HG02973 (cell line): ENCODE results near the gene CAPN13.

Experiments used
- ATAC-seq: cut with Tn5 transposase; IDR thresholded peaks from one replicate; pipeline ENCODE4 v1.9.1; 2021; ENCODE audit warnings: moderate library complexity; ENCODE audit not compliant: unreplicated experiment

The CAPN13 gene

GRCh38 chr2:30764021-30764800 lies 43.0 kb downstream of the CAPN13 start:
- ATAC-seq: no peak

DNA sequence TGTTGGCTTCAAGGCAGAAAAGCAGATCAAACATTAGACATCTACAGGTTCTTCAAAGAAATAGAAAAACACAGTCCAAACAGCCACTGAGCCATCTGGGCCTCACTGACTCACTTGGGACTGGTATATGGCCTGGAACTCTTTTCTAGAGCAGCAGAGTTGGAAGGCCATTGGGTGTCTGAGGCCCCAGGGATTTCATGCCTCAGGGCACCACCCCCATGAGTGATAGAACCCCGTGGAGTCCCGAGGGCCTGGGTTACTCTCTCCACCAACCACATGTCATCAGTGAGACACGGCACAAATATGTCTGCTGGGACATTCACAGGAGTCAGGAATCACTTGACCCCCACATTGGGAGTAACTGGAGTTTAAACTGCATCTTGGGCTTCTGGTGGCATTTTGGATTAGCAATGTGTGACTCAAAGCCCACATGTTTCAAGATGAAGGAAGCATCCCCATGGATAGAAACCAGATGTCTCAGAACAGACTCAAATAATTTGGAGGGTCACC lies 44.0 kb downstream of the CAPN13 start:
- ATAC-seq: no peak

- no peak for ATAC-seq
Observed at GRCh38 chr2:30761226-30761625, 46.0 kb downstream of the CAPN13 start.

- ATAC-seq: no peak
Observed at GRCh38 chr2:30759481-30759880, 47.8 kb downstream of the CAPN13 start.

GRCh38 chr2:30758191-30758651 lies 49.0 kb downstream of the CAPN13 start:
- ATAC-seq: no peak

DNA sequence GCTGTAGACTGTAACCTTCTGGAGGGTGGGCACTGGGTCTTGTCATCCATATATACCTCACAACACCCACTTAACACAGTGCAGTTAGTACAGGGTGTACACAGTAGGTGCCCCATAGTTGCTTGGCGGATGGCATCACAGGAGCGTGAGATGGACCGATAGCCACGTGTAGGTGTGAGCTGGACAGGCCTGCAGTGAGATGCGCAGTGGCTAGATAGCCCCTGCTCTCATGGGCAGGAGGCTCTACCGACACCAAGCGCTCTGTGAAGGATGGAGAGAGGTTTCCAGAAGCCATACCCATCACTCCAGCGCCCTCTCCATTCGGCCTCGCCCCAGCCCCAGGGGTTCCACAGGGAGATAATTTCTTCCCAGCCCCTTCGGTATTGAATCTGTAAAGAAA lies 49.5 kb downstream of the CAPN13 start:
- no peak for ATAC-seq

- no peak for ATAC-seq
Observed at GRCh38 chr2:30756971-30757370, 50.3 kb downstream of the CAPN13 start.

GRCh38 chr2:30756051-30756719 lies 51.1 kb downstream of the CAPN13 start:
- no peak for ATAC-seq

GRCh38 chr2:30753630-30754029 lies 53.6 kb downstream of the CAPN13 start:
- ATAC-seq: no peak

DNA sequence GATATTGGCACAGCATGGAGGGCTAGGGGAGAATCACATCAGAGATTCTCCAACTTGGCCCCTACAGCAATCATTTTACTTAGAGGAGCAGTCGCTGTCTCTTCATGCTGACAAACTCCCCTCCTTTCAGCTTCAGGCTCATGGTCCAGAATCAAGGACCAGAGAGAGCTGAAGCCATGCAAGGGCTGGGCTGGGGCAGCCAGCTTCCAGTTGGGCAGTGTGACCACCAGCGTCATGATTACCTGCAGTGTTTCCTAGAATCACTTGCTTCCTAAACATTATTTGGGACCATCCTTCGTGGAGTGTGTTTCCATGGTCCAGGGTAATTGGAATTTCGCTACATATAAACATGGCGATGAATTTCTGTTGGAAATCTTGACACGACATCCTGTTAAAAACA lies 54.4 kb downstream of the CAPN13 start:
- ATAC-seq: no peak

- no peak for ATAC-seq
Observed at GRCh38 chr2:30747206-30747605, 60.0 kb downstream of the CAPN13 start.

- ATAC-seq: no peak
Observed at GRCh38 chr2:30744823-30745222, 62.4 kb downstream of the CAPN13 start.

GRCh38 chr2:30741576-30741975 lies 65.7 kb downstream of the CAPN13 start:
- no peak for ATAC-seq

DNA sequence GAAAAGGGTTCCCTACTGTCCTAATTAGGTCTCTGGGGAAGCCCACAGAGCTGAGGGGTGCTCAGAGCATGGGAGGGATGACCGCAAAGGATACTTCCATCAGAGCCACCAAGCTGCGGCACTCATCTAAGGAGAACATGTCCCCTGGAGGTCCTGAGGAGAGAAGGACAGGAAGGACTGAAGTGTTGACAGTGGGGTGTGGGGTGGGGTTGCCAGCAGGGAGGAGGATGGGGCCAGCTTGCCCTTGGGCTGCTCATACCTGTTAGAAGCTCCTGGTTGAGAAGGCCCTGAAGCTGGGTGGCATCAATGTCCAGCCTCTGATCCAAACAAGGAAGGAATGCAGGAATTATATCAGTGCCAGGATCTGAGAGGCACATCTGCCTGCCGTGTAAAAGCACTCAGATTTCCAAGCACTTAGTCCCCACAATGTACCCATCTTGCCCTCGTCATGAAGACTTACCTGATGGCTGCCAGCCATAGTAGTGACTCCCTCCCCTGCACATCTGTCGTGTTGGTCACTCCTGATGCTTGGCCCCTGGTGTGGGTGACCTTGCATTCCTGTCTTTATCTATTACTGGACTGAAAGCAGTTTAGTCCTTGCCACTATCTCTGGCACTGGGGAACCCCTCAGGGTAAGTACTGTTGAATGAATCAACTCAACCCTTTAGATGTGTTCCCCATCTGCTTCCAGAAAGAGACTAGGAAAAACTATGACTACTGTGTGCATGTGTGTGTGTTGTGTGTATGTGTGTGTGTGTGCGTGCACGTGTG lies 68.9 kb downstream of the CAPN13 start:
- no peak for ATAC-seq

DNA sequence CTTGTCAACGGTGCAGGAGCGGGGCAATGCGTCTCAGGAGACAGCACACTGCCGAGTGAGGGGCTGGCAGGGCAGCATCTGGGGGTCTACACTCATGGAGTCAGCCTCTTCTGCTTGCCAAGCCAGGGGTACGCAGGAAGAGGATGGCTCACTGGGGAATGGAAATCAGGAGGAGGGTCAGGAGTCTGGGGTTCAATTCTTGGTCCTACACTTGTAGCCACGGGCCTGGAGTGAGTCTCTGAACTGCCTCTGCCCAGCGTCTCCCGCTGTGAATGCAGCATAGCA lies 70.0 kb downstream of the CAPN13 start:
- ATAC-seq: no peak

DNA sequence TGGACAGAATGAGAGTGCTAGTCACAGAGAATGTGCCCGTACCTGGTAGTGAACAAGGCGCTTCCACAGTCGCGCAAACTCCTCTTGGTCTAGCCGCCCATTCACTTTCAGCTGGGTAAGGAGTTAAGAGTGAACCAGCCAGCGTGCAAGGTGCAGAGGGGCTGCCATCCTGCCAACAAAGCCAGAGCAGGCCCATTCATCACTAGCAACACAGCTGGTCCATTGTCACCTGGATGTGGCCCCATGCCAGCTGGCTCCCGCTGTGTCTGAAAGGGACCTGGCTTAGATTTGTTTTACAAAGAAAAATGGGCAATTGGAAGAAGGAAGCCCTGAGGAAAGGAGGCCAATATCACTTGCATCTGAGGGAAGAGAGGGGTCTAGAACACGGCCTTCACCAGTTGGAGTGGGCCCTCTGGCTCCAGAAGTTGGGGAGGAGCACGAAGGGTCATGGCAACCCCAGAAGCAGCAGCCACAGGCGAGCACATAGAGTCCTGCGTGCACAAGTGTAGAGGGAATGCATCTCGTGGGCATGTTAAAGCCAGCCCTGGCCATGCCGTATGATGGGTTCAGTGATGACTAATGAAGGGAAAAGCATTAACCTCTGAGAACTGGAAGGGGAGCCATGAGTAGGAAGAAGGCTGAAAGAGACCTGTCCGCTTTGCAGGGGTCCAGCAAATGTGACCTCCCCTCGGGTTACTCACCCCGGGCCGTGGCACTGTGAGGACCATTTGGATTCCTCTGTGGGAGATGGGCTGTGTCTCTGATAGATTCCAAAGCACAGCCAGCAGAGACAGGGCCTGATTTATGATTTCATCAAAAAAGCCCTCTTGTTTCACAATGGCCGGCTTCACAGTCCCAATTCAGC lies 70.6 kb downstream of the CAPN13 start:
- ATAC-seq: no peak

- no peak for ATAC-seq
Observed at GRCh38 chr2:30733876-30734520, 73.2 kb downstream of the CAPN13 start.

- ATAC-seq: no peak
Observed at GRCh38 chr2:30732876-30733275, 74.4 kb downstream of the CAPN13 start.

DNA sequence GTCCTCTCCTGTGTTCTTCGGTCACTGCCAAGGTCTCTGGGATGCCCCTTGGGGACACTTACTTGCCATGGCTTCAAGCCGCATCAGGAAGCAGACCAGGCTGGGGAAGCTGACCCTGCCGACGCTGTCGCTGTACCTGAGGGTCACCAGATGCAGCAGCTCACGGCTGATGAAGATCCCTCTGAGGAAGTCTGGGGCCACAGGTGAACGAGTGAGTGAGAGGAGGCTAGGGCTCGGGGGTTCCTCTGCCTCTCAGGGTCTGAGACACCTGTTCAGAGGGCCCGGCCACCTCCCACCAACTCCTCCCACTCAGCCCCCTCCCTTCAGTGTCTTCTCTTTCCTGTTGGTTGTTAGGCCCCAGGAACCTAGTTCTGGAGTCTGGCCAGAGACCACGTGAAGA lies 74.9 kb downstream of the CAPN13 start:
- ATAC-seq: no peak

DNA sequence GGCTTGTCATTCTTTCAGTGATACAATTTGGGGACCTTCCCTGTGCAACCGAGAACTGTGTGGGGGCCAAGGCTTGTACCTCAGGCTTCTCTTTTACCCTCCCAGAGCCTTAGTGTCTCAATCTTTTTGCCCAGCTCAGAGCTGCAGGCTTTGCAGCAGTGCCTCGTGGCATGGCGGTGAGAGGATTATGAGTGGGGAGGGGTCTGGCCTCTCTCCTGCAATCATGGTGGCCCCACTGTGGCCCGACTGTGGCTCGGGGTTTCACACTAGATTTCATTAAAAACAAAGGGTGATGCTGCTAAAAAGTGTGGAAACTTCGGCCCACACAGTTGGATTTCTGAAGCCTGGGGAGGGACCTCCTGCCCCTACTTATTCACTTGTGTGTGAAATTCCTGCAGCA lies 75.5 kb downstream of the CAPN13 start:
- ATAC-seq: no peak
